Lower lobe of right lung (tissue), 2 donors: Measurements from ENCODE around the gene REEP1. TPM values are rescaled to one million over a fixed set of nuclear protein-coding genes. Genes with fewer than 3 reads are reported as not detected.

ENCODE experiments used
- ATAC-seq, 2 donors: fragments of 200-7000 bp; cut with Tn5 transposase; one replicate each; pipeline ENCODE4 v1.9.1; 2020 to 2022; ENCODE audit warnings: mild to moderate bottlenecking in 2 of 2, moderate library complexity in 2 of 2
- DNase-seq: peaks from one replicate; pipeline ENCODE4 v3.0.0-alpha.2; 2020
- H3K27ac ChIP-seq: fragments of 200-600 bp; one replicate; pipeline ENCODE4 v1.8.0; 2022
- H3K27me3 ChIP-seq: fragments of 200-600 bp; one replicate; pipeline ENCODE4 v1.8.0; 2022; ENCODE audit warnings: low read depth
- H3K36me3 ChIP-seq: fragments of 200-600 bp; one replicate; pipeline ENCODE4 v1.8.0; 2022; ENCODE audit warnings: mild to moderate bottlenecking
- H3K4me1 ChIP-seq: fragments of 200-600 bp; one replicate; pipeline ENCODE4 v1.8.0; 2022
- H3K4me3 ChIP-seq: fragments of 200-600 bp; one replicate; pipeline ENCODE4 v1.8.0; 2022; ENCODE audit warnings: mild to moderate bottlenecking
- H3K9me3 ChIP-seq: fragments of 200-600 bp; one replicate; pipeline ENCODE4 v1.8.0; 2022
- intact Hi-C: fragments of 100-400 bp; cut with DNase I; formaldehyde crosslinking; loops from one replicate; pipeline ENCODE4 v1.11.0; 2022
- total RNA-seq: library from RNA; stranded (reverse); fragmentation: NEBNext Ultra II Directional; extraction: Animal tissue kit (Norgen Biotek cat#: 25700); gene quantifications from one replicate; pipeline ENCODE4 v1.2.1, GENCODE V29; 2021
- TF ChIP-seq, protein P1 (sequence below): fragments of 200-600 bp; IDR thresholded peaks from one replicate; pipeline ENCODE4 v1.8.0; 2022; ENCODE audit warnings: antibody characterized with exemption, mild to moderate bottlenecking
- donor health status: DM: no; HTN: yes; CAD: no; lungs with severe emphysema.

REEP1 gene
- total RNA-seq, 1 donor from 2014 or later, result 6.9 TPM

DNA sequence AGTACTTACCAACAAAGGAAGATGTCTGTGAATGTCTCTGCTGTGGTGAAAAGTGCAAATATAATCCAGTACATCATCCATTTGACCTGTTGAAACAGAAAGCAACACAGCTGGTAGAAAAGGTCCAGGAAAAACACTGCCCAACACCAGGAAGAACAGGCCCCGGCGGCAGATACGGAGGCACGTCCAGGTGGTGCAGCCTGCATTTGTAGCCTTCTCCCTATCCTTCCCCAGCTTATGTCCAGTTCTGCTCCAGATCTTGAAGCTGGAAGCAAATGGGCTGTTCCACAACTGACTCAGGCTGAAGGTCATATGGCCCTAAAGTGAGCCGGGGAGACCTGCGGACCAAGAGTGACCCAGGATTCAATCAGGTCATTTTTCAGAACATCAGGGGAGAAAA lies 73.5 kb downstream of the REEP1 start:
- no peak for DNase-seq
- intact Hi-C loops, result no loop called here
- H3K27ac ChIP-seq, result no peak overlapping the region
- no peaks in the 10 kb centered on the region for H3K4me1 ChIP-seq
- H3K27me3 ChIP-seq, result no peaks in the 10 kb centered on the region
- no peak overlapping the region for H3K4me3 ChIP-seq
- no peak for ATAC-seq
- no peaks in the 10 kb centered on the region for H3K36me3 ChIP-seq
- H3K9me3 ChIP-seq, result no peaks in the 10 kb centered on the region
- TF ChIP-seq, protein P1, sequence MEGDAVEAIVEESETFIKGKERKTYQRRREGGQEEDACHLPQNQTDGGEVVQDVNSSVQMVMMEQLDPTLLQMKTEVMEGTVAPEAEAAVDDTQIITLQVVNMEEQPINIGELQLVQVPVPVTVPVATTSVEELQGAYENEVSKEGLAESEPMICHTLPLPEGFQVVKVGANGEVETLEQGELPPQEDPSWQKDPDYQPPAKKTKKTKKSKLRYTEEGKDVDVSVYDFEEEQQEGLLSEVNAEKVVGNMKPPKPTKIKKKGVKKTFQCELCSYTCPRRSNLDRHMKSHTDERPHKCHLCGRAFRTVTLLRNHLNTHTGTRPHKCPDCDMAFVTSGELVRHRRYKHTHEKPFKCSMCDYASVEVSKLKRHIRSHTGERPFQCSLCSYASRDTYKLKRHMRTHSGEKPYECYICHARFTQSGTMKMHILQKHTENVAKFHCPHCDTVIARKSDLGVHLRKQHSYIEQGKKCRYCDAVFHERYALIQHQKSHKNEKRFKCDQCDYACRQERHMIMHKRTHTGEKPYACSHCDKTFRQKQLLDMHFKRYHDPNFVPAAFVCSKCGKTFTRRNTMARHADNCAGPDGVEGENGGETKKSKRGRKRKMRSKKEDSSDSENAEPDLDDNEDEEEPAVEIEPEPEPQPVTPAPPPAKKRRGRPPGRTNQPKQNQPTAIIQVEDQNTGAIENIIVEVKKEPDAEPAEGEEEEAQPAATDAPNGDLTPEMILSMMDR, result no peak

- Histone ChIP-seq H3K4me3 (no peak overlapping the region), H3K4me1 (no peaks in the 10 kb centered on the region), H3K27ac (no peak overlapping the region), H3K9me3 (no peaks in the 10 kb centered on the region), H3K27me3 (no peaks in the 10 kb centered on the region), H3K36me3 (no peaks in the 10 kb centered on the region)
- DNase-seq (no peak), ATAC-seq (no peak)
- TF ChIP-seq, protein P1, result no peak
- intact Hi-C loops, result no loop called here
Observed at GRCh38 chr2:86260978-86261377, 76.4 kb downstream of the REEP1 start.

- Histone ChIP-seq H3K27ac (no peak overlapping the region), H3K4me3 (no peak overlapping the region), H3K4me1 (peaks cover 13% of the 10 kb centered on the region), H3K36me3 (no peaks in the 10 kb centered on the region), H3K27me3 (no peaks in the 10 kb centered on the region), H3K9me3 (no peaks in the 10 kb centered on the region)
- intact Hi-C loops, result no loop called here
- DNase-seq, result no peak
- TF ChIP-seq, protein P1, result no peak
- no peak for ATAC-seq
Observed at GRCh38 chr2:86258106-86258505, 79.3 kb downstream of the REEP1 start.

DNA sequence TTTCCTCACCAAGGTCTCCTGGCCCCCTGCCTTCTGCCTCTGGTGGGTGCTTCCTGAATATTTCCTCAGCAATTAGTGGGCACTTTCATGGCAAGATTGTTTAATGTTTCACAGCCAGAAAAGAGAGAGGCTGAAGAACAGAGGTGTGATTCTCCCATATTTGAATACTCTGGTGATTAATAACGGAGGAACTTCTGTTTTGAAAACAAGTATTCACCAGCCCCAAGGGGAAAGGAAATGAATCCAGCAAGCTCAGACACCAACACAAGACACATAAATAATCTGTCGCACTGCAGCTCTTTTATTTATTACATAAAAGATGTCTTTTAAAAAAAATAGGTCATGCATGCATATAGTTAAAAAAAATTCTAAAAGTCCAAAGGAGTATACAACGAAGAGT lies 80.4 kb downstream of the REEP1 start:
- no peak for DNase-seq
- Histone ChIP-seq H3K4me1 (peaks cover 13% of the 10 kb centered on the region), H3K4me3 (no peak overlapping the region), H3K27ac (no peak overlapping the region), H3K9me3 (no peaks in the 10 kb centered on the region), H3K36me3 (no peaks in the 10 kb centered on the region), H3K27me3 (peaks cover 3% of the 10 kb centered on the region)
- TF ChIP-seq, protein P1, result no peak
- ATAC-seq, result no peak
- intact Hi-C loops, result no loop called here

DNA sequence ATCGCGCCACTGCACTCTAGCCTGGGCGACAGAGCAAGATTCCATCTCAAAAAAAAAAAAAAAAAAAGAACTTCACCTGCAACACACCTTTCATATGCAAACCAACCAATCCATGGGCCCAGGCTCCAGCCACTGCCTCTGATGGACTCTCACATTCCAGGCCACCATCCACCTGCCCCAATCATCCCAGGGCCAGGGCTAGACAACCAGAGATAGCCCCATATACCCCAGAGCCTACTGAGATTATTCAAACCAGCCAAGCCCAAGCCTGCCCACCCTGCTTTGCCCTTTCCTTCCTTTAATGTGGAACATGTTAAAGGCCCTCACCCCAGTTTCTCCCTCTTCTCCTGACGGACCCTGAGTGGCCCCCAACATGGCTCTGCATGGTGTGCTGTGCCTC lies 81.1 kb downstream of the REEP1 start:
- no peaks in the 10 kb centered on the region for H3K9me3 ChIP-seq
- intact Hi-C loops, result no loop called here
- H3K4me1 ChIP-seq, result peaks cover 13% of the 10 kb centered on the region
- H3K4me3 ChIP-seq, result no peak overlapping the region
- no peak overlapping the region for H3K27ac ChIP-seq
- TF ChIP-seq, protein P1, result no peak
- H3K36me3 ChIP-seq, result no peaks in the 10 kb centered on the region
- H3K27me3 ChIP-seq, result peaks cover 3% of the 10 kb centered on the region
- no peak for ATAC-seq
- no peak for DNase-seq
